Prostate gland (tissue), 2 donors: ENCODE results near the gene FTCD.

Experiments used
- POLR2A ChIP-seq: fragments of 450-650 bp; IDR thresholded peaks from one replicate; pipeline ENCODE4 v1.6.1; 2016; ENCODE audit warnings: antibody characterized with exemption, mild to moderate bottlenecking
- TF ChIP-seq, protein P1 (sequence below), 4 experiments: fragments of 200-600 bp in 2 of 4; fragments of 450-650 bp in 2 of 4; sonication (generic) in 2 of 4; IDR thresholded peaks; 1 replicate in 3 of 4; 2 replicates in 1 of 4; pipeline ENCODE4 v1.5.1; 2016 to 2019; ENCODE audit warnings: antibody characterized with exemption in 4 of 4, mild to moderate bottlenecking in 2 of 4, moderate library complexity in 2 of 4

DNA sequence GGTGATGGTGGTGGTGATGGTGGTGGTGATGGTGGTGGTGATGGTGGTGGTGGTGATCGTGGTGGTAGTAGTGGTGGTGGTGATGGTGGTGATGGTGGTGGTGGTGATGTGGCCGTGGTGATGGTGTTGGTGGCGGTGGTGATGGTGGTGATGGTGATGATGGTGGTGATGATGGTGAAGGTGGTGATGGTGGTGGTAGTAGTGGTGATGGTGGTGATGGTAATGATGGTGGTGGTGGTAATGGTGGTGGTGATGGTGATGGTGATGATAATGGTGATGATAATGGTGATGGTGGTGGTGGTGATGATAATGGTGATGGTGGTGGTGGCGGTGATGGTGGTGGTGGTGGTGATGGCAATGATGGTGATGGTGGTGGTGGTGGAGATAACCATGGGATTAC lies 64.3 kb downstream of the FTCD start:
- TF ChIP-seq, protein P1, sequence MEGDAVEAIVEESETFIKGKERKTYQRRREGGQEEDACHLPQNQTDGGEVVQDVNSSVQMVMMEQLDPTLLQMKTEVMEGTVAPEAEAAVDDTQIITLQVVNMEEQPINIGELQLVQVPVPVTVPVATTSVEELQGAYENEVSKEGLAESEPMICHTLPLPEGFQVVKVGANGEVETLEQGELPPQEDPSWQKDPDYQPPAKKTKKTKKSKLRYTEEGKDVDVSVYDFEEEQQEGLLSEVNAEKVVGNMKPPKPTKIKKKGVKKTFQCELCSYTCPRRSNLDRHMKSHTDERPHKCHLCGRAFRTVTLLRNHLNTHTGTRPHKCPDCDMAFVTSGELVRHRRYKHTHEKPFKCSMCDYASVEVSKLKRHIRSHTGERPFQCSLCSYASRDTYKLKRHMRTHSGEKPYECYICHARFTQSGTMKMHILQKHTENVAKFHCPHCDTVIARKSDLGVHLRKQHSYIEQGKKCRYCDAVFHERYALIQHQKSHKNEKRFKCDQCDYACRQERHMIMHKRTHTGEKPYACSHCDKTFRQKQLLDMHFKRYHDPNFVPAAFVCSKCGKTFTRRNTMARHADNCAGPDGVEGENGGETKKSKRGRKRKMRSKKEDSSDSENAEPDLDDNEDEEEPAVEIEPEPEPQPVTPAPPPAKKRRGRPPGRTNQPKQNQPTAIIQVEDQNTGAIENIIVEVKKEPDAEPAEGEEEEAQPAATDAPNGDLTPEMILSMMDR (IDR thresholded peaks at IDR 0.05): no peak
- TF ChIP-seq POLR2A: no peak
